ENCODE data around the gene TCN2. TPM values are rescaled to one million over a fixed set of nuclear protein-coding genes. Genes with fewer than 3 reads are reported as not detected.

TCN2 gene
- total RNA-seq, 1 experiment from 2014 or later, result 2.2 TPM

DNA sequence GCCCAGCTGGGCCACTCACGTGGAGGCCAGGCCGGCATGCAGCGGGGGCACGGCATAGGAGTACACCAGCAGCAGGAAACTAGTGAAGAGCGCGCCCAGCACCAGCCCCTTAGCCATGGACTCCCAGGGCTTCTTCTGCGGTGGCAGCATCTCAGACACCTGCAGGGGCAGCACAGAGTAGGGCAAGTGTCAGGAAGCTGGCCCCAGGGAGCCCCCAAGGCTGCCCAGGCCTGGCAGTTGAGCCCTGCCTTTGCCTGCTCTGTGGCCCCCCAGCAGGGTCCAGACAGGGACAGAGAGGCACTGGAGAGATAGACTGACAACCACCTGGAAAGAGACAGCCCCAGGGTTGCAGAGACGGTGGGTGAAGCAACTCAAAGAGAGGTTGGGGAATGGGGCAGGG is 49.7 kb upstream of the TCN2 start:
- Histone ChIP-seq H3K36me3 (ENCODE audit: control insufficient read depth in 1 of 2, insufficient read depth in 2 of 2, low read length in 2 of 2) (no peaks in the 10 kb centered on the region), H3K9me3 (ENCODE audit: control insufficient read depth in 1 of 2, insufficient read depth in 1 of 2, low read depth in 1 of 2, low read length in 2 of 2) (no peaks in the 10 kb centered on the region), H3K9me2 (ENCODE audit: insufficient read depth) (no peaks in the 10 kb centered on the region), H4K20me1 (ENCODE audit: insufficient read depth) (no peaks in the 10 kb centered on the region), H3K27me3 (ENCODE audit: insufficient read depth, low read length) (no peaks in the 10 kb centered on the region), H3K4me1 (ENCODE audit: control insufficient read depth in 1 of 2, insufficient read depth in 2 of 2, low read length in 2 of 2) (peaks cover 4 to 21% of the 10 kb centered on the region in 2 experiments; a peak in 3 of 4 replicates), H3K4me3 (replicated peaks in 1 of 2; ENCODE audit: low read depth in 1 of 2, low read length in 2 of 2) (no peak overlapping the region), H3K9ac (ENCODE audit: low read length) (no peak overlapping the region), H3K27ac (ENCODE audit: low read depth, low read length) (no peak overlapping the region), H3K4me2 (ENCODE audit: low read length) (no peak overlapping the region), H3K79me2 (ENCODE audit: insufficient read depth, low read length) (no peaks in the 10 kb centered on the region), H2AFZ (ENCODE audit: low read depth, low read length, poor library complexity, severe bottlenecking) (no peak overlapping the region)
- RAD21 ChIA-PET (ENCODE audit: low non-redundant PET in 1 of 2, low total read pairs in 2 of 2, uncharacterized antibody in 2 of 2, unreplicated experiment in 2 of 2), result no interaction called here
- DNase-seq (ENCODE audit: low read depth, low spot score) (no peak), ATAC-seq (peak; percentile 41; the same call in 1 of the 2 replicates)
- no TSS peak for BruUV-seq (replicated peaks)
- intact Hi-C loops (cut with micrococcal nuclease), result no loop called here
- TF ChIP-seq, protein P1, sequence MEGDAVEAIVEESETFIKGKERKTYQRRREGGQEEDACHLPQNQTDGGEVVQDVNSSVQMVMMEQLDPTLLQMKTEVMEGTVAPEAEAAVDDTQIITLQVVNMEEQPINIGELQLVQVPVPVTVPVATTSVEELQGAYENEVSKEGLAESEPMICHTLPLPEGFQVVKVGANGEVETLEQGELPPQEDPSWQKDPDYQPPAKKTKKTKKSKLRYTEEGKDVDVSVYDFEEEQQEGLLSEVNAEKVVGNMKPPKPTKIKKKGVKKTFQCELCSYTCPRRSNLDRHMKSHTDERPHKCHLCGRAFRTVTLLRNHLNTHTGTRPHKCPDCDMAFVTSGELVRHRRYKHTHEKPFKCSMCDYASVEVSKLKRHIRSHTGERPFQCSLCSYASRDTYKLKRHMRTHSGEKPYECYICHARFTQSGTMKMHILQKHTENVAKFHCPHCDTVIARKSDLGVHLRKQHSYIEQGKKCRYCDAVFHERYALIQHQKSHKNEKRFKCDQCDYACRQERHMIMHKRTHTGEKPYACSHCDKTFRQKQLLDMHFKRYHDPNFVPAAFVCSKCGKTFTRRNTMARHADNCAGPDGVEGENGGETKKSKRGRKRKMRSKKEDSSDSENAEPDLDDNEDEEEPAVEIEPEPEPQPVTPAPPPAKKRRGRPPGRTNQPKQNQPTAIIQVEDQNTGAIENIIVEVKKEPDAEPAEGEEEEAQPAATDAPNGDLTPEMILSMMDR (IDR thresholded peaks at IDR 0.05 in 2 of 3, conservative IDR thresholded peaks at IDR 0.05 in 1 of 3; ENCODE audit: borderline replicate concordance in 1 of 3, insufficient read depth in 1 of 3, low read depth in 2 of 3, low read length in 2 of 3), result 0 out of 6 replicates have a peak, but pooled peaks of 2 of the 3 experiments have one; percentile 13 to 21
- no peak for TF ChIP-seq ZNF274 (IDR thresholded peaks at IDR 0.05; ENCODE audit: low read depth, low read length)
- POLR2A ChIA-PET, result no interaction called here
- CTCF ChIA-PET, result interaction anchor here (0.5 to 1.4 kb wide), 3 partner anchors 49 to 210 kb away, joined by 4 to 6 read pairs (median 5); partner anchors contain the start of gene TCN2

DNA sequence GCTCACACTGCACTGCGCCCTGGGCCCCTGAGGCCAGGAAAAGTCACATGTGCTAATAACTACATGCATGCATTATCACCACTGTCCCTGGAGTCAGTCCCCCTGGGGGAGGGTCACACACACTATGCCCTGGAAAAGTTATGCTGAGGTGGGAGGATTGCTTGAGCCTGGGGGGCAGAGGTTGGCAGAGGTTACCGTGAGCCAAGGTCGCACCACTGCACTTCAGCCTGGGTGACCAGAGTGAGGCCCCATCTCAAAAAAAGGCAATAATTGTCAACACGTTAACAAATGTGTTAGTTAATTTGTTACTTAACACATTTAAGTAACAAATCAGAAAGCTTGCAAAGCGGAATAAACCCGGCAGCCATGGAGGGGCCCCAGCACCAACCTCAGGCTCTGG is 47.1 kb upstream of the TCN2 start:
- Histone ChIP-seq H3K36me3 (ENCODE audit: control insufficient read depth in 1 of 2, insufficient read depth in 2 of 2, low read length in 2 of 2) (no peaks in the 10 kb centered on the region), H3K9ac (ENCODE audit: low read length) (no peak overlapping the region), H3K4me3 (replicated peaks in 1 of 2; ENCODE audit: low read depth in 1 of 2, low read length in 2 of 2) (no peak overlapping the region), H3K4me1 (ENCODE audit: control insufficient read depth in 1 of 2, insufficient read depth in 2 of 2, low read length in 2 of 2) (peaks cover 6 to 26% of the 10 kb centered on the region in 2 experiments; a peak in 3 of 4 replicates), H3K4me2 (ENCODE audit: low read length) (no peak overlapping the region), H4K20me1 (ENCODE audit: insufficient read depth) (no peaks in the 10 kb centered on the region), H2AFZ (ENCODE audit: low read depth, low read length, poor library complexity, severe bottlenecking) (no peak overlapping the region), H3K27ac (ENCODE audit: low read depth, low read length) (no peak overlapping the region), H3K9me3 (ENCODE audit: control insufficient read depth in 1 of 2, insufficient read depth in 1 of 2, low read depth in 1 of 2, low read length in 2 of 2) (no peaks in the 10 kb centered on the region), H3K27me3 (ENCODE audit: insufficient read depth, low read length) (no peaks in the 10 kb centered on the region), H3K79me2 (ENCODE audit: insufficient read depth, low read length) (no peaks in the 10 kb centered on the region), H3K9me2 (ENCODE audit: insufficient read depth) (no peaks in the 10 kb centered on the region)
- DNase-seq (ENCODE audit: low read depth, low spot score), result no peak
- no TSS peak for BruUV-seq (replicated peaks)
- ChIA-PET POLR2A (no interaction called here), RAD21 (ENCODE audit: low non-redundant PET in 1 of 2, low total read pairs in 2 of 2, uncharacterized antibody in 2 of 2, unreplicated experiment in 2 of 2) (no interaction called here), CTCF (no interaction called here)
- intact Hi-C loops (cut with micrococcal nuclease), result no loop called here
- ATAC-seq, result no peak
- TF ChIP-seq JUND (IDR thresholded peaks at IDR 0.05) (no peak), EZH2phosphoT487 (IDR thresholded peaks at IDR 0.05; ENCODE audit: borderline replicate concordance) (no peak), RAD21 (IDR thresholded peaks at IDR 0.05; ENCODE audit: low read depth) (no peak), SRF (IDR thresholded peaks at IDR 0.05; ENCODE audit: low read depth) (no peak), YY1 (IDR thresholded peaks at IDR 0.05; ENCODE audit: extremely low read depth, insufficient replicate concordance, low read depth, low read length) (no peak), SIN3A (IDR thresholded peaks at IDR 0.05; ENCODE audit: low read depth) (no peak), EGR1 (IDR thresholded peaks at IDR 0.05; ENCODE audit: low read depth) (no peak), TCF7L2 (IDR thresholded peaks at IDR 0.05; ENCODE audit: borderline replicate concordance, extremely low read depth, insufficient read depth, insufficient read length) (no peak), CBX3 (IDR thresholded peaks at IDR 0.05; ENCODE audit: low read depth) (no peak)
- TF ChIP-seq, protein P2, sequence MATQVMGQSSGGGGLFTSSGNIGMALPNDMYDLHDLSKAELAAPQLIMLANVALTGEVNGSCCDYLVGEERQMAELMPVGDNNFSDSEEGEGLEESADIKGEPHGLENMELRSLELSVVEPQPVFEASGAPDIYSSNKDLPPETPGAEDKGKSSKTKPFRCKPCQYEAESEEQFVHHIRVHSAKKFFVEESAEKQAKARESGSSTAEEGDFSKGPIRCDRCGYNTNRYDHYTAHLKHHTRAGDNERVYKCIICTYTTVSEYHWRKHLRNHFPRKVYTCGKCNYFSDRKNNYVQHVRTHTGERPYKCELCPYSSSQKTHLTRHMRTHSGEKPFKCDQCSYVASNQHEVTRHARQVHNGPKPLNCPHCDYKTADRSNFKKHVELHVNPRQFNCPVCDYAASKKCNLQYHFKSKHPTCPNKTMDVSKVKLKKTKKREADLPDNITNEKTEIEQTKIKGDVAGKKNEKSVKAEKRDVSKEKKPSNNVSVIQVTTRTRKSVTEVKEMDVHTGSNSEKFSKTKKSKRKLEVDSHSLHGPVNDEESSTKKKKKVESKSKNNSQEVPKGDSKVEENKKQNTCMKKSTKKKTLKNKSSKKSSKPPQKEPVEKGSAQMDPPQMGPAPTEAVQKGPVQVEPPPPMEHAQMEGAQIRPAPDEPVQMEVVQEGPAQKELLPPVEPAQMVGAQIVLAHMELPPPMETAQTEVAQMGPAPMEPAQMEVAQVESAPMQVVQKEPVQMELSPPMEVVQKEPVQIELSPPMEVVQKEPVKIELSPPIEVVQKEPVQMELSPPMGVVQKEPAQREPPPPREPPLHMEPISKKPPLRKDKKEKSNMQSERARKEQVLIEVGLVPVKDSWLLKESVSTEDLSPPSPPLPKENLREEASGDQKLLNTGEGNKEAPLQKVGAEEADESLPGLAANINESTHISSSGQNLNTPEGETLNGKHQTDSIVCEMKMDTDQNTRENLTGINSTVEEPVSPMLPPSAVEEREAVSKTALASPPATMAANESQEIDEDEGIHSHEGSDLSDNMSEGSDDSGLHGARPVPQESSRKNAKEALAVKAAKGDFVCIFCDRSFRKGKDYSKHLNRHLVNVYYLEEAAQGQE (IDR thresholded peaks at IDR 0.05; ENCODE audit: low read depth), result no peak
- TF ChIP-seq, protein P1 (IDR thresholded peaks at IDR 0.05 in 2 of 3, conservative IDR thresholded peaks at IDR 0.05 in 1 of 3; ENCODE audit: borderline replicate concordance in 1 of 3, insufficient read depth in 1 of 3, low read depth in 2 of 3, low read length in 2 of 3), result no peak

Measured in HCT116 (cell line).